A673 (cell line): ENCODE results near the gene CRACR2B.

ENCODE experiments used
- CTCF ChIP-seq: fragments of 300-800, 200-600 bp; sonication (generic); conservative IDR thresholded peaks from 2 replicates; pipeline ENCODE4 v1.5.1; 2017; ENCODE audit warnings: low read depth, mild to moderate bottlenecking, antibody characterized with exemption, low read length, moderate library complexity, mixed read lengths
- EZH2 ChIP-seq: fragments of 200-600 bp; sonication (generic); IDR thresholded peaks from 2 replicates; pipeline ENCODE4 v1.6.1; 2017; ENCODE audit warnings: borderline replicate concordance, low read depth, mild to moderate bottlenecking, mixed read lengths, antibody characterized with exemption, low read length; ENCODE audit not compliant: poor library complexity, severe bottlenecking

GRCh38 chr11:821512-822371 is 6.0 kb upstream of the CRACR2B start:
- TF ChIP-seq CTCF (no peak), EZH2 (no peak)
